Stimulated activated effector memory CD8-positive, alpha-beta T cell treated with anti-CD3 and anti-CD28 coated beads, Interleukin-12 subunit alpha, Interleukin-12 subunit beta, amount 100 ng/mL, for 72 hours (primary cell): ENCODE data around the gene SLC26A2.

Source experiments
- ATAC-seq: fragments of 150-1000 bp; cut with Tn5 transposase; 2 replicates; pipeline ENCODE4 v1.10.0; 2021
- DNase-seq, 2 donors: peaks; one replicate each; pipeline ENCODE4 v3.0.0; 2021 to 2022; ENCODE audit warnings: low spot score in 2 of 2
- H3K27ac Mint-ChIP-seq: one replicate; pipeline ENCODE4 v1.8.0; 2022; ENCODE audit warnings: mild to moderate bottlenecking, mixed read lengths
- H3K36me3 Mint-ChIP-seq: one replicate; pipeline ENCODE4 v1.8.0; 2022; ENCODE audit warnings: mild to moderate bottlenecking, mixed read lengths
- H3K4me1 Mint-ChIP-seq: one replicate; pipeline ENCODE4 v1.8.0; 2022; ENCODE audit warnings: mixed read lengths
- H3K4me3 Mint-ChIP-seq: one replicate; pipeline ENCODE4 v1.8.0; 2022; ENCODE audit warnings: mild to moderate bottlenecking, mixed read lengths
- H3K9me3 Mint-ChIP-seq: one replicate; pipeline ENCODE4 v1.8.0; 2022; ENCODE audit warnings: mixed read lengths

SLC26A2 gene

GRCh38 chr5:149966946-149967345, 6.4 kb downstream of the SLC26A2 start:
- Mint-ChIP-seq H3K9me3 (no peaks in the 10 kb centered on the region), H3K36me3 (no peaks in the 10 kb centered on the region), H3K4me3 (no peak overlapping the region), H3K4me1 (peaks cover 13% of the 10 kb centered on the region), H3K27ac (peak overlapping the region; percentile 42)
- no peak for DNase-seq
- ATAC-seq = no peak

GRCh38 chr5:149969181-149969930, 8.8 kb downstream of the SLC26A2 start:
- ATAC-seq (no peak), DNase-seq (no peak)
- Mint-ChIP-seq H3K4me3 (no peak overlapping the region), H3K9me3 (no peaks in the 10 kb centered on the region), H3K27ac (no peak overlapping the region), H3K36me3 (no peaks in the 10 kb centered on the region), H3K4me1 (peaks cover 5% of the 10 kb centered on the region)

GRCh38 chr5:149975409-149975808, 14.9 kb downstream of the SLC26A2 start:
- no peak for DNase-seq
- Mint-ChIP-seq H3K4me1 (peaks cover 5% of the 10 kb centered on the region), H3K4me3 (no peak overlapping the region), H3K27ac (no peak overlapping the region), H3K9me3 (no peaks in the 10 kb centered on the region), H3K36me3 (peaks cover 30% of the 10 kb centered on the region)
- no peak for ATAC-seq

- H3K9me3 Mint-ChIP-seq = no peaks in the 10 kb centered on the region
- H3K36me3 Mint-ChIP-seq = peaks cover 31% of the 10 kb centered on the region
- no peak for DNase-seq
- no peaks in the 10 kb centered on the region for H3K4me1 Mint-ChIP-seq
- no peak overlapping the region for H3K27ac Mint-ChIP-seq
- H3K4me3 Mint-ChIP-seq = no peak overlapping the region
- no peak for ATAC-seq
Measured at GRCh38 chr5:149979896-149980295, 19.3 kb downstream of the SLC26A2 start.

- Mint-ChIP-seq H3K36me3 (peaks cover 31% of the 10 kb centered on the region), H3K9me3 (no peaks in the 10 kb centered on the region), H3K4me1 (no peaks in the 10 kb centered on the region), H3K4me3 (no peak overlapping the region), H3K27ac (no peak overlapping the region)
- DNase-seq (no peak), ATAC-seq (no peak)
Measured at GRCh38 chr5:149981206-149981605, 20.6 kb downstream of the SLC26A2 start.

GRCh38 chr5:149982505-149982904, 21.9 kb downstream of the SLC26A2 start:
- no peaks in the 10 kb centered on the region for H3K9me3 Mint-ChIP-seq
- H3K36me3 Mint-ChIP-seq = peaks cover 28% of the 10 kb centered on the region
- H3K4me1 Mint-ChIP-seq = no peaks in the 10 kb centered on the region
- H3K4me3 Mint-ChIP-seq = no peak overlapping the region
- ATAC-seq (no peak), DNase-seq (no peak)
- H3K27ac Mint-ChIP-seq = no peak overlapping the region

- Mint-ChIP-seq H3K36me3 (no peaks in the 10 kb centered on the region), H3K9me3 (no peaks in the 10 kb centered on the region), H3K27ac (no peak overlapping the region), H3K4me3 (no peak overlapping the region), H3K4me1 (no peaks in the 10 kb centered on the region)
- ATAC-seq (no peak), DNase-seq (no peak)
Measured at GRCh38 chr5:149988126-149988525, 27.6 kb downstream of the SLC26A2 start.

- Mint-ChIP-seq H3K4me1 (no peaks in the 10 kb centered on the region), H3K4me3 (no peak overlapping the region), H3K36me3 (no peaks in the 10 kb centered on the region), H3K27ac (no peak overlapping the region), H3K9me3 (no peaks in the 10 kb centered on the region)
- DNase-seq (peak; percentile 45 to 68), ATAC-seq (peak; percentile 78)
Measured at GRCh38 chr5:149990518-149991376, 30.2 kb downstream of the SLC26A2 start.

- Mint-ChIP-seq H3K4me1 (peaks cover under 1% of the 10 kb centered on the region), H3K4me3 (no peak overlapping the region), H3K27ac (no peak overlapping the region), H3K9me3 (no peaks in the 10 kb centered on the region), H3K36me3 (no peaks in the 10 kb centered on the region)
- ATAC-seq = no peak
- no peak for DNase-seq
Measured at GRCh38 chr5:149993471-149993870, 32.9 kb downstream of the SLC26A2 start.

GRCh38 chr5:149995385-149996204, 35.0 kb downstream of the SLC26A2 start:
- peak overlapping the region; percentile 8 for H3K27ac Mint-ChIP-seq
- DNase-seq (no peak), ATAC-seq (no peak)
- no peaks in the 10 kb centered on the region for H3K9me3 Mint-ChIP-seq
- no peak overlapping the region for H3K4me3 Mint-ChIP-seq
- H3K36me3 Mint-ChIP-seq = no peaks in the 10 kb centered on the region
- H3K4me1 Mint-ChIP-seq = peaks cover 20% of the 10 kb centered on the region

GRCh38 chr5:149996205-149996890, 35.8 kb downstream of the SLC26A2 start:
- no peak overlapping the region for H3K4me3 Mint-ChIP-seq
- H3K27ac Mint-ChIP-seq = peak overlapping the region; percentile 8
- DNase-seq = no peak
- H3K4me1 Mint-ChIP-seq = peaks cover 20% of the 10 kb centered on the region
- H3K36me3 Mint-ChIP-seq = peaks cover 4% of the 10 kb centered on the region
- H3K9me3 Mint-ChIP-seq = no peaks in the 10 kb centered on the region
- no peak for ATAC-seq

GRCh38 chr5:149998281-149998680, 37.7 kb downstream of the SLC26A2 start:
- Mint-ChIP-seq H3K27ac (no peak overlapping the region), H3K4me1 (peaks cover 38% of the 10 kb centered on the region), H3K36me3 (peaks cover 23% of the 10 kb centered on the region), H3K9me3 (no peaks in the 10 kb centered on the region), H3K4me3 (no peak overlapping the region)
- ATAC-seq (no peak), DNase-seq (no peak)

- H3K27ac Mint-ChIP-seq = peak overlapping the region; percentile 89
- H3K4me1 Mint-ChIP-seq = peaks cover 48% of the 10 kb centered on the region
- H3K9me3 Mint-ChIP-seq = no peaks in the 10 kb centered on the region
- H3K36me3 Mint-ChIP-seq = peaks cover 34% of the 10 kb centered on the region
- no peak for DNase-seq
- peak overlapping the region; percentile 77 for H3K4me3 Mint-ChIP-seq
- ATAC-seq = no peak
Measured at GRCh38 chr5:149999359-149999758, 38.8 kb downstream of the SLC26A2 start.

- Mint-ChIP-seq H3K27ac (peak overlapping the region; percentile 89), H3K4me1 (peaks cover 53% of the 10 kb centered on the region)
- ATAC-seq = no peak
Measured at GRCh38 chr5:149999866-150000255, 39.3 kb downstream of the SLC26A2 start.

More at GRCh38 chr5:149999866-150000255, 39.3 kb downstream of the SLC26A2 start:
- DNase-seq = no peak
- Mint-ChIP-seq H3K36me3 (peaks cover 39% of the 10 kb centered on the region), H3K4me3 (peak overlapping the region; percentile 77), H3K9me3 (no peaks in the 10 kb centered on the region)
